NCI-H146 (cell line): ENCODE data around the gene TRIM44.
"Not testable (repeated sequence)": the region's sequence is repeated elsewhere in the genome, so short reads cannot be mapped to it uniquely, and the experiment has no call there.

Experiments
- DNase-seq: peaks from one replicate; lab custom pipeline; 2025; lab: John Stamatoyannopoulos, UW

The TRIM44 gene

DNA sequence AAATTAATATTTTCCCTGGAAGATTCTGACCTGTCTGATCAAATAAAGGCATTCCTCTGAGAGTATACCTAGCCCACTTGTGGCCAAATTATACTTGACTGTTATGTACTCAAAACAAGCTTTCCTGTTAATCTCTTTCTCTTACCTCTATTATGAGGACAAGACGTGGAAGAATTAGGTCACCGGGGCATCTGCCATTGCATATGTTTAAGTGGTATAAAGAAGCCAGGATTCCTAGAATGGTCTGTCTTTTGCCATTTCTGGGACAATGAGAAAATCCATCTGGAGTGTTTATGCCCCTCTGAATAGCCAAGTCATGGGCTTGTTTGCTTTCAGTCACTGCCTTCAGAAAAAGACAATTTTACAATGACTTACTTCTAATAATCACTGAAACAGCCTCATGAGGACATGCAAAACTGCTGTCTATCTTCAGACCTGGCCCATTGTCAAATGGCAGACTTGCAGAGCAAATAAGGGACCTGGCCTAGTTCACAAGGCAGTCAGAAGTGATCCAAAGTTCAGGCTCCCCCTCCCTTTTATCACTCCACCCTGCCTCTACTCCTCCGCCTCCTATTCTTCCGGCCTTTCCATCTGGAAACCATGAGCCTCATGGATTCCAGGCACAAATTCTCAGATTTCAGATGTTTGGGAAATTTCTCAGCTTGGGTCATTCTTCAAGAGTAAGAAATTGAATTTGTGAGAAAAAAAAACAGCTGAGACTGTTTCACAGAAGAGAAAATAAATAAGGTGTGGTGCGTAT is 153.2 kb downstream of the TRIM44 start:
- DNase-seq, result no peak

DNA sequence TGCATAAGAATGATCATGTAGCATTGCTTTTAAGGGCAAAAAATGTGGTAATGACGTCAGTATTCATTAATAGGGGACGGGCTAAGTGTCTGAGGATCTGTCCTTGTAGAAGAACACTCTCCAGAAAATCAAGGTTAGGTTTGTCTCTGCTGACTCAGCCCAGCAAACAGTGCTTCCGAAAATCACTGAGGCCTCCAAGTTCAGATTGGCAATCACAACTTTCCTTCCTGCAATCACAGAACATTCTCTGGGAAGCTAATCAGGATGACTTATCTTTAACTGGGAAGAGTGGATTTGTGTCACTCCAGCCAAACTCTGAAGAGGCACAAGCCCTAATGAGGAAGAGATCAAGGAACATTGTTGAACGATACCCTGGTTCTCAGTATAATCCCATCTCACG is 158.0 kb downstream of the TRIM44 start:
- DNase-seq, result no peak

DNA sequence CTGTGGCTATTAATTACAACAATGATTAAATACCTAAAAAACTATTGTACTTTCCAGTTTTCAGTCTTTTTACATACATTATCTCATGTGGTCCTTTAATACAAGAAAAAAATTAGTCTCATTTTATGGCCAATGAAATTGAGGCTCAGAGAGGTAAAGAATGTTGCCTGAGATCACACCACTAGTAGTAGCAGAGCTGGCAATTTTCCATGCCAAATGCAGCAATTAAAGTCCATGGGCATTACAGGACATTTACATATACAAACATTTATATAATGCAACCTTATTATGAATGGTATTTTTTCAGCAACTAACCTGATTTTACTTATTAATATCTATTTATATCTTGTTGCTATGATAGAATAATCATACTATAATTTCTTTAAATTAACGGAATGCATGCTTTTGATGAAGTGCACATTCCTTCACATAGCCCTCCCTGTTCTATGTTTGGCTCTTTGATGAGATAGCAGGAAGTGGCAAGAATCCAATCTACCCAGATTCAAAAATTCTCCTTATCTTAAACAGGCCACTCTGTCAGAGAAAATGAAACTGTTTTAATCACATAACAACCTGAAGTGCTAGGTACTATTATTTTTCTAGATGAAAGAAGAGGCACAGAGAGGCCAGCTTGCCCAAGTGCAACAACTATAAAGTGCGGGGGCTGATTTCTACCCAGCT is 160.4 kb downstream of the TRIM44 start:
- DNase-seq, result no peak

DNA sequence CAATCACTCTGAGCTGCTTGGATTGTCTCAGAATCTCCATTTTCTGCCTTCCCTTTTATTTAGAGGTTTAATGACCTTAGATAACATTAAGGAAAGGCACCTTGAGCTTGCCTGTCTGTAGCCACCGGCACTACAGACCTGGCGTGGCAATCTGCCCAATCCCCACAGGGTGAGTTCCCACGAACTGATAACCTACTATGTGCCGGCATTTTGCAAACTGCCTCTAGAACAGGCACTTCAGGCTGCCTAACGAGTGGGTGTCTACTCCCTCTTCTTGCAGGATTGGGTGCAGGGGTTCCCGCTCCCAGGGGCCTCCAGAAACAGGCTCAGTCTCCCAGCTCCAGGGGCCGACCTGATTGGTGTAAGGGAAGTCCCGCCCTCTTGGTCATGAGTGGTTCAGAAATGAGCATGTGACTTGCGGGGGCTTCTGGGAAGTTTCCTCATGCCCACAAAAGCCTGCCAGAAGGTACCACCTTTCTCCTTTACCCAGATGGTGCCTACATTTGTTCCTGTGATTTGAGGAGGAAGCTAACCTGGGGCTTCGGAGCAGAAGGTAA is 161.2 kb downstream of the TRIM44 start:
- DNase-seq, result no peak

DNA sequence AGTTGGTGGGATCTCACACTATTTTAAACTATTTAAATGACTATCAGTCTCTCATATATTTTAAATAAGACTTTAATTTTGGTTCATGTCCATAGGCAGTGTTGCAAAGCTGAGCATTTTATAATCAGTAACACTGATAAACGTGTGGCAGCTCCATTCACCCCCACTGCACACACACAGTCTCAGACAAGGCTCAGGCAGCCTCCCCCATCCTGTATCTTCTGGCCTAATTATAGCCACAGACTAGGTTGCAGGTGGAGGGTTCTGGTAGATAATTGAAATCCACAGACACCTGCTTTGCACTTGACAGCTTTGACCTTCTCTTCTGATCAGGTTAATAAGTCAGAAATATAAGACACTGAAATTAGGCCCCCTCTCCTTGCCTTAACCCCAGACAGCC is 162.8 kb downstream of the TRIM44 start:
- peak; percentile 39 for DNase-seq

- DNase-seq, result no peak
Measured at GRCh38 chr11:35826006-35826405, 163.4 kb downstream of the TRIM44 start.

- peak; percentile 61 for DNase-seq
Measured at GRCh38 chr11:35826949-35827348, 164.4 kb downstream of the TRIM44 start.

- DNase-seq, result no peak
Measured at GRCh38 chr11:35836205-35836604, 173.6 kb downstream of the TRIM44 start.

DNA sequence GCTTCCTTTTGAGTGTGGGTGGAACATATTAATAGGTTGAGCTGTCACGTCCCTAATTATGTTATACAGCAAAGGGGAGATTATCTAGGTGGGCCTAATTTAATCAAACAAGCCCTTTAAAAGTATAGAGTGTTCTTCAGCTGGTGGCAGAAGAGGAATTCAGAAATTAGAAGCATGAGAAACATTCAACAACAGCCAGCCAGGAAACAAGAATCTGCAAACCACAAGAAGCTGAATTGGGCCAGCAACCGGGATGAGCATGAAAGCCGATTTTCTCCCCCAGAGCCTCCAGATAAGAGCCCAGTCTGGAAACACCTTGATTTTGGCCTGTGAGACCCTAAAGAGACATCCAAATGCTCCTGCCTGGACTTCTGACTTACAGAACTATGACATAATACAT is 175.5 kb downstream of the TRIM44 start:
- no peak for DNase-seq

DNA sequence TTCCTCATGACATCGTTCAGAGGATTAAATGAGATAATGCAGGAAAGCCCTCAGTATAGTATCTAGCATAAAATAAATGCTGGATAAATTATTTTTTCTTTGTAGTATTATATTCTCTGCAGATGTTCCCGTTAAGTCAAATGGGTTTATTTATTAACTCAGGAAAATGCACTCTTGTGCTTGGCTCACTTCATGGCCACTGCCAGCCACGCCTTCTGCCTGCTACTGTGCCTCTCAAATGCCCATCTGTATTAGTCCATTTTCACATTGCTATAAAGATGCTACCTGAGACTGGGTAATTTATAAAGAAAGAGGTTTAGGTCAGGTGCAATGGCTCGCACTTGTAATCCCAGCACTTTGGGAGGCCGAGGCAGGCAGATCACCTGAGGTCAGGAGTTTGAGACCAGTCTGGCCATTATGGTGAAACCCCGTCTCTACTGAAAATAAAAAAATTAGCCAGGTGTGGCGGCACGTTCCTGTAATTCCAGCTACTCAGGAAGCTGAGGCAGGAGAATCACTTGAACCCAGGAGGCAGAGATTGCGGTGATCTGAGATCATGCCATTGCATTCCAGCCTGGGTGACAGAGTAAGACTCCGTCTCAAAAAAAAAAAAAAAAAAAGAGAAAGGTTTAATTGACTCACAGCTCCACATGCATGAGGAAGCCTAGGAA is 176.3 kb downstream of the TRIM44 start:
- DNase-seq, result not testable (repeated sequence)

DNA sequence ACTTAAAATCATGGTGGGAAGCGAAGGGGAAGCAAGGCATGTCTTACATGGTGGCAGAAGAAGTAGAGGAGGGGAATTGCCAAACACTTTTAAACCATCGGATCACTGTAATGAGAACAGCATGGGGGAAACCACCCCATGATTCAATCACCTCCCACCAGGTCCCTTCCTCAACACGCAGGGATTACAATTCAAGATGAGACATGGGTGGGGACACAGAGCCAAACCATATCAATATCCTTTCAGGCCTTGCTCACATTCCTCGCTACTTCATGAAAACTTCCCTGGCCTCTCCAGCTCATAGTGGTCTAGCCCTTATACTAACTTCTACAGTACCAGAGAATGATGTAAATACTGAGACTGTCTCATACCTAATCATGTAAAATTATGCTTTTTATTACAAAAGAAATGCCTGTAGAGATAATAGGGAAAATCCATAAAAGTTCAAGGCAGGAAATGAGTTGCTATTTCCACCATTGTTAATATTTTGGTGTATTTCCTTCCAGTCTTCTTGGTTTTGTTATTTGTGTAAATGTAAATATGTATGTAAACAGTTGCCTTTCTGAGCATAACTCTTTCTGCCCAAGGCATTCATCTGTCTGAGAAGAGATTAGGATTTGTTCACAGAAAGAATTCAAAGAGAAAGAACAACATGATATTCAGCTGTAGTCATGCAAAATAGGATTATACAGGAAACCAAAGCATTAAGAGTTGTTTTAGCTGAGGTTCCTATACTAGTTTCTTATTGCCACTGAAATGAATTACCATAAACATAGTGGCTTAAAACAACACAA is 177.0 kb downstream of the TRIM44 start:
- DNase-seq, result no peak

DNA sequence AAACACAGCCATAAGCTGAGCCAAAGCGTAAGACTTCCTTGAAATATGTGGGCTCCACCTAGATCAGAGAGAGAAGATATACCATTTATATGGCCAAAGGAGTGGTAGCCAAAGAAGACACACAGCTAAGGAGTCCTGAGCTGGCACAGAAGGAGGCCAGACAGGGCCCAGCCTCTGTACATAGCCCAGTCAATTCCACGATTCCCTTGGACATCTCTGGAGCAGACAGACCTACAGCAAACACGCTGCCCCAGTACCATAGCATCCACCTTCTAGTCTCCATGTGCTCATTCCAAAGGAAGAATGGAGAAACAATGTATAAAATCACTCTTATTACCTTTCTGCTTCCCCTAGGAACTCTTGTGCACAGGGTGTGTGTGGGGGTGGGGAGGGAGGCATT is 179.2 kb downstream of the TRIM44 start:
- DNase-seq, result no peak

- no peak for DNase-seq
Measured at GRCh38 chr11:35842958-35843357, 180.4 kb downstream of the TRIM44 start.

DNA sequence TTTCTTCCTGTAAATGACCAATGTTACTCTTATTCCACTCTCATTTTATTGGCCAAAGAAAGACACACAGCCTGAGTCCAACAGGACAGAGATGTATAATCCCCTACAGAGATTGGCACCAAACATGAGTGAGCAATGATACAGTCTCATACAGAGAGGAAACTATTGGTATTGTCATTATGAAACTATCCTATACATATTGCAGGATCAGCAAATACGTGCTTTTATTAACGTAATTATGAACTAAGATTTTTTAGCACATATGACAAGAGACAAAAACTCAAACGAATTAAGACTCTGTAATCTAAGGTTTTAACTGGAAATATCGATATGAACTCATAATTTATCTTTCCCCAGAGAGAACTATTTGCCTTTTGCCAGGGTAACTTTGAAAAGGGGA is 182.0 kb downstream of the TRIM44 start:
- no peak for DNase-seq

DNA sequence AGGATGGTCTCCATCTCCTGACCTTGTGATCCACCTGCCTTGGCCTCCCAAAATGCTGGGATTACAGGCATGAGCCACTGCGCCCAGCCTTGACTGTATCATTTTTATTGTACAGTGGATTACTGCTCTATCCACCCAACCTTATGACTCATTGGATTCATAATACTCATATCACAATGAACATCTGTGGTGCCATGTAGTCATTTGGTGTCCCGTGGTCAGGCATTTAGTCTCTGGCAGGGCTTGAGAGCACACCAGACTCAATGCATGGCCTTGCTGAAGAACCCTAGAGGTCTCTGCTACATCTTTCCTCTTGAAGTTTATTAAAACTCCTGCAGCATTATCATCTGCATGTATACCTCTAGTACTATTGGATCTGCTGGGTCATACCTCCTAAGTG is 183.3 kb downstream of the TRIM44 start:
- no peak for DNase-seq

GRCh38 chr11:35846874-35847273 is 184.3 kb downstream of the TRIM44 start:
- DNase-seq, result no peak

DNA sequence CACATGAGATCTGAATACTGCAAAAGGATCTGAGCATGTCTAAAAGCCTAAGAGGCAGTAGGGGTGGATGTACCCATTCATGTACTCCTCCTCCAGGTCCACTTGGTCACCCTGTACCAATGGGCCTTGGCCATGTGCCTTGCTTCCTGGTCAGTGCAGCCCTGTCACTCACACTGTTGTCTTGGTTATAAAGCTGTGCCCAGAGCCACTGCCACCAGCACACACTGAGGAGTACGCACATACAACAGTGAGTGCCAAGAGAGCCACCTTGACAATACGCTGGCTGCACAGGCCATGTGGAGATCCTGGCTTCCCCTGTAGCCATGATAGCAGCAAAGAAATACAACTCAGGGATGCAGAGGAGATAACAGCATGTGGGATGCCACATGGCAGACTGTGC is 184.9 kb downstream of the TRIM44 start:
- no peak for DNase-seq

DNA sequence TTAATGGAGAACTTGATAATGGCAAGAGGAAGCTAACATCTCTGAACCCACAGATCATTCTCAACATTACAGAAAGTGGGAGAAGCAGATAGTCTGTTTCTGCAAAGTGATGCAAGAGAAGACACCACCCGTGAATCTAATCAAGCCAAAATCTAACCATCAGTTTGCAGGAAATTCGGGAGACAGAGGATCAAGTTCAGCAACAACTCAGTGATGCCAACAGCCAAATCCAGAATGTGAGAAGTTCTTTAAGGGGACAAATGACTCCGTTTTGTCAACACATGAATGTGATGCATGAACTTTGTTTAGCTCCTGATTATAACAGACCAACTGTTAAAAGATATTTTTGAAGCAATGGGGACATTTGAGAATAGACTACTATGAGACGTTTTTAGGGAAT is 186.0 kb downstream of the TRIM44 start:
- no peak for DNase-seq

DNA sequence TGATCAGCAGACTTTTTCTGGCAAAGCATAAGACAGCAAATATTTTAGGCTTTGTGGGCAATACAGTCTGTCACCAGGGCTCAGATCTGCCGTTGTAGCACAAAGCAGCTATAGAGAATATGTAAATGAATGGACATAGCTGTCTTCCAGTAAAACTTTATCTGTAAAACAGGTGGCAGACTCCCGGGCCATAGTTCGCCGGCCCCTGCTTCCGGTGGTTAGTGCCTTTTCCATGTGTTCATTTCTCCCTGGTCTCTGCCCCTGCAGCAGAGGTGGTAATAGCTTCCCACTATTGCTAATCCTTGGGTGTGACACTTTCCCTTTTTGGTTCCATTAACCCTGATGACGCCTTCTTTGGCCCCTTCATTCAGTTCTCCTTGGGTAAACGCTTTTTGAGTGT is 187.6 kb downstream of the TRIM44 start:
- no peak for DNase-seq

DNA sequence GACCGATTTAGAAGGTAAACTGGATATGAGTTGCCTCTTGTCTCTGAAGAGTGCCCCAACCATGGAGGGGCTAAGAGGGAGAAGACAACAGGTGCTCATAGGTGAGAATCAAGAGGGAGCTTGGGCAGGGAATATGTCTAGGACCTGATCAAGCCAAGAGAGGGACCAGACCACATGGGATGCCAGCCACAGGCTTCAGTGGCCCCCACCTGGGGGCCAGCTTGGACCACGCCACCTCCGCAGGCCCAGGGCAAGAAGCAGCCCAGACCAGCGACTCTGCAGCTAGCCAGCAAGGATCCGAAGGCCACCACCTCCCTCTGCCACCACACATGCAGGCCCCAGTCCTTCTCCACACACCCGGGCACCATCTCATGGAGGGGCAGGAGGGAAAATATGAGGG is 188.8 kb downstream of the TRIM44 start:
- DNase-seq, result no peak

- DNase-seq, result no peak
Measured at GRCh38 chr11:35852056-35852455, 189.5 kb downstream of the TRIM44 start.

DNA sequence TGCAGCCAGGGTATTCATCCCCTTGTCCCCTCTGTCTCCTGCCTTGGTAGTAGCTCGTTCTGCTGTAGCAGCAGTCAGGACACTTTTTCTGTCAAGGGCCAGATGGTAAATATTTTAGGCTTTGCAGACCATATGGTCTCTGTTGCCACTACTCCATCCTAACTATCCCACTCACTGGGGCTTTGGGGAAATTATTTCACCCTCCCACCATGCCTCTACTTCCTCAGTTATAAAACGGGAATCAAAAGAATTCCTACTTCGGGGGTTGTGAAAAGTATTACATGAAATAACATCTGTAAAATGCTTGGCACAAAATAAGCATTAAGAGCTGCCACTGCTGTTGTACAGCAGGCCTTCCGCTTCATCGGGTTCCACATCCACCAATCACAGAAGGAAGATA is 191.4 kb downstream of the TRIM44 start:
- no peak for DNase-seq
